ENCODE measurements around the gene MTTP.

Gene MTTP

DNA sequence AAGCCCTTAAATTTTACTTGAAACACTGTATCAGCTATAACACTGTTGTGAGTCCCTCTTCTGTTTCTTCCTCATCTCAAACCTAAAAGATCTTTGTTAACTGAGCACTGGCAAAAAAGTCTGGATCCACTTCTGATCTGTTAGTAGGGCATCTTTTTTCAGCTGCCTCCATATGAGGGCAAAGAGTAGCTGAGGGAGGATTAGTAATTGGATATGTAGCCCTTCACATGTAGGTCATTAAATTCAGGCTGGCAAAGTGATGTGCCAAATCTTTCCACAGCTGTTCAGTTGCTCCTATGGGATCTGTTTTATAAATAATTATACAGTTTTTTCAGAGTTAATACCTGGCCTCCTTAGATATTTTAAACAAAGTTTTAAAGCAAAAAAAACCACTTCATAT, 9.7 kb upstream of the MTTP start:
- TF ChIP-seq, protein P1, sequence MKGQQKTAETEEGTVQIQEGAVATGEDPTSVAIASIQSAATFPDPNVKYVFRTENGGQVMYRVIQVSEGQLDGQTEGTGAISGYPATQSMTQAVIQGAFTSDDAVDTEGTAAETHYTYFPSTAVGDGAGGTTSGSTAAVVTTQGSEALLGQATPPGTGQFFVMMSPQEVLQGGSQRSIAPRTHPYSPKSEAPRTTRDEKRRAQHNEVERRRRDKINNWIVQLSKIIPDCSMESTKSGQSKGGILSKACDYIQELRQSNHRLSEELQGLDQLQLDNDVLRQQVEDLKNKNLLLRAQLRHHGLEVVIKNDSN (IDR thresholded peaks at IDR 0.05), result no peak
- no peak for TF ChIP-seq ZBTB7A (IDR thresholded peaks at IDR 0.05; ENCODE audit: low read depth)
- TF ChIP-seq, protein P2, sequence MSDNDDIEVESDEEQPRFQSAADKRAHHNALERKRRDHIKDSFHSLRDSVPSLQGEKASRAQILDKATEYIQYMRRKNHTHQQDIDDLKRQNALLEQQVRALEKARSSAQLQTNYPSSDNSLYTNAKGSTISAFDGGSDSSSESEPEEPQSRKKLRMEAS (IDR thresholded peaks at IDR 0.05), result no peak
- no peak for TF ChIP-seq CREB1 (IDR thresholded peaks at IDR 0.05; ENCODE audit: low read depth)
- TF ChIP-seq YY1 (IDR thresholded peaks at IDR 0.05; ENCODE audit: low read depth), result no peak
- no peak for TF ChIP-seq TAF1 (IDR thresholded peaks at IDR 0.05; ENCODE audit: low read depth)
- TF ChIP-seq, protein P3, sequence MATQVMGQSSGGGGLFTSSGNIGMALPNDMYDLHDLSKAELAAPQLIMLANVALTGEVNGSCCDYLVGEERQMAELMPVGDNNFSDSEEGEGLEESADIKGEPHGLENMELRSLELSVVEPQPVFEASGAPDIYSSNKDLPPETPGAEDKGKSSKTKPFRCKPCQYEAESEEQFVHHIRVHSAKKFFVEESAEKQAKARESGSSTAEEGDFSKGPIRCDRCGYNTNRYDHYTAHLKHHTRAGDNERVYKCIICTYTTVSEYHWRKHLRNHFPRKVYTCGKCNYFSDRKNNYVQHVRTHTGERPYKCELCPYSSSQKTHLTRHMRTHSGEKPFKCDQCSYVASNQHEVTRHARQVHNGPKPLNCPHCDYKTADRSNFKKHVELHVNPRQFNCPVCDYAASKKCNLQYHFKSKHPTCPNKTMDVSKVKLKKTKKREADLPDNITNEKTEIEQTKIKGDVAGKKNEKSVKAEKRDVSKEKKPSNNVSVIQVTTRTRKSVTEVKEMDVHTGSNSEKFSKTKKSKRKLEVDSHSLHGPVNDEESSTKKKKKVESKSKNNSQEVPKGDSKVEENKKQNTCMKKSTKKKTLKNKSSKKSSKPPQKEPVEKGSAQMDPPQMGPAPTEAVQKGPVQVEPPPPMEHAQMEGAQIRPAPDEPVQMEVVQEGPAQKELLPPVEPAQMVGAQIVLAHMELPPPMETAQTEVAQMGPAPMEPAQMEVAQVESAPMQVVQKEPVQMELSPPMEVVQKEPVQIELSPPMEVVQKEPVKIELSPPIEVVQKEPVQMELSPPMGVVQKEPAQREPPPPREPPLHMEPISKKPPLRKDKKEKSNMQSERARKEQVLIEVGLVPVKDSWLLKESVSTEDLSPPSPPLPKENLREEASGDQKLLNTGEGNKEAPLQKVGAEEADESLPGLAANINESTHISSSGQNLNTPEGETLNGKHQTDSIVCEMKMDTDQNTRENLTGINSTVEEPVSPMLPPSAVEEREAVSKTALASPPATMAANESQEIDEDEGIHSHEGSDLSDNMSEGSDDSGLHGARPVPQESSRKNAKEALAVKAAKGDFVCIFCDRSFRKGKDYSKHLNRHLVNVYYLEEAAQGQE (IDR thresholded peaks at IDR 0.05; ENCODE audit: low read depth), result no peak
- no peak for TF ChIP-seq TCF12 (IDR thresholded peaks at IDR 0.05; ENCODE audit: low read depth)
- no peak for TF ChIP-seq NFIC (IDR thresholded peaks at IDR 0.05)
- no peak for TF ChIP-seq CEBPB (IDR thresholded peaks at IDR 0.05)
- no peak for TF ChIP-seq FOXM1 (IDR thresholded peaks at IDR 0.05; ENCODE audit: borderline replicate concordance, low read depth)
- no peak for TF ChIP-seq RAD21 (IDR thresholded peaks at IDR 0.05; ENCODE audit: low read depth)
- no peak for TF ChIP-seq EGR1 (IDR thresholded peaks at IDR 0.05)
- no peak for TF ChIP-seq EP300 (IDR thresholded peaks at IDR 0.05; ENCODE audit: borderline replicate concordance)
- no peak for TF ChIP-seq TEAD4 (IDR thresholded peaks at IDR 0.05)

DNA sequence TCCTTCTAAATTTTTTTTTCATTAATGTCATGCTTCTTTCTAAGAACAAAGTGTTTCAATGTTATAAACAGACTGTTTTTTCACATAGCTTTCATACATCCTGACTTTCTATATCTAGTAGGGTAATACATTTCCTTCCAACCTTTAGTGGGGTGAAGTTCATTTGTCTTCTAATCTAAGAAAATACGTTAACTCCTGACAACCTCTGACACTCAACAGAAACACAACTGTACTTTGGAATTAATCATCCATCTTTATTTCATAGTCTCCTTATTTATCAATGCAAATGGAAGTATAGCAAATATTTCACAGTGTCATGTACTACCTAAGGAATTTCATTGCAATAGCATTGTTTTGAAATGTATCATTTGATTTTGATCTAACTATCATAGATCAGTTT, 2.7 kb upstream of the MTTP start:
- TF ChIP-seq YY1 (IDR thresholded peaks at IDR 0.05; ENCODE audit: low read depth), result no peak
- TF ChIP-seq TCF12 (IDR thresholded peaks at IDR 0.05; ENCODE audit: low read depth), result no peak
- TF ChIP-seq FOXM1 (IDR thresholded peaks at IDR 0.05; ENCODE audit: borderline replicate concordance, low read depth), result no peak
- no peak for TF ChIP-seq ZBTB7A (IDR thresholded peaks at IDR 0.05; ENCODE audit: low read depth)
- no peak for TF ChIP-seq EP300 (IDR thresholded peaks at IDR 0.05; ENCODE audit: borderline replicate concordance)
- TF ChIP-seq RAD21 (IDR thresholded peaks at IDR 0.05; ENCODE audit: low read depth), result no peak
- TF ChIP-seq CEBPB (IDR thresholded peaks at IDR 0.05), result no peak
- TF ChIP-seq EGR1 (IDR thresholded peaks at IDR 0.05), result no peak
- no peak for TF ChIP-seq TAF1 (IDR thresholded peaks at IDR 0.05; ENCODE audit: low read depth)
- TF ChIP-seq TEAD4 (IDR thresholded peaks at IDR 0.05), result no peak
- TF ChIP-seq, protein P3 (IDR thresholded peaks at IDR 0.05; ENCODE audit: low read depth), result no peak
- TF ChIP-seq, protein P2 (IDR thresholded peaks at IDR 0.05), result no peak
- no peak for TF ChIP-seq CREB1 (IDR thresholded peaks at IDR 0.05; ENCODE audit: low read depth)
- TF ChIP-seq, protein P1 (IDR thresholded peaks at IDR 0.05), result no peak
- no peak for TF ChIP-seq NFIC (IDR thresholded peaks at IDR 0.05)

DNA sequence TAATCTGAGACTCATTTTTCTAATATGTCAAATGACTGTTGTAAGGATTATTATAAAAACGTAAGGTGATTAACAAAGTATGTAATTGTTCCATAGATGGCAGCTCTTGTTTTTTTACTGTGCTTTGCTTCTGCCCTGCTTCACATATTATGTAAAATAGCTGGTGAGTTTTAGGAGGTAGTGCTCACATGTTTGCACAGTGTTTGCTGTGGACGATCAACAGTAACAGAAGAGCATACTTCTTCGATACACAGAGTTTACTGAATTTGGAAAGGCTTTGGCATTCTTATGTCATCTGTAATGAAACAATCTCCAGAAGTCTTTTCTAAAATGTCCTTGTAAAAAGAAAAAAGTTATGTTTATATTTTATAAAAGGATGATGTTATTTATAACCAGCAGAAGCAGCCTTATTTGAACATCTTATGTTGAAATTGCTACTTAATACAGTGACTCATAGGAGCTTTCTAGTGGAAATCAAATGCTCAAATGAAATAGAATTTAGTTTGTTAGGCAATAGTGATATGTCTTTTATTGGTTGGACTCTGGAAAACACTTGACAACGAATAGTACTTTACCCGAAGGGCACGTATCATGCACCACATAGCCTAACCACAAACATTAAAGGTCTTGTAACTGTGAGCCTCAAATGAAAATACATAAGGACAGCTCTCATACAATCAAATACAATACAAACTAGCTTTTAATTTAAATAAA, 1.9 kb upstream of the MTTP start:
- no peak for TF ChIP-seq CREB1 (IDR thresholded peaks at IDR 0.05; ENCODE audit: low read depth)
- TF ChIP-seq TEAD4 (IDR thresholded peaks at IDR 0.05), result no peak
- TF ChIP-seq RAD21 (IDR thresholded peaks at IDR 0.05; ENCODE audit: low read depth), result no peak
- TF ChIP-seq TCF12 (IDR thresholded peaks at IDR 0.05; ENCODE audit: low read depth), result no peak
- TF ChIP-seq, protein P1 (IDR thresholded peaks at IDR 0.05), result no peak
- no peak for TF ChIP-seq YY1 (IDR thresholded peaks at IDR 0.05; ENCODE audit: low read depth)
- TF ChIP-seq EP300 (IDR thresholded peaks at IDR 0.05; ENCODE audit: borderline replicate concordance), result no peak
- no peak for TF ChIP-seq ZBTB7A (IDR thresholded peaks at IDR 0.05; ENCODE audit: low read depth)
- no peak for TF ChIP-seq EGR1 (IDR thresholded peaks at IDR 0.05)
- no peak for TF ChIP-seq FOXM1 (IDR thresholded peaks at IDR 0.05; ENCODE audit: borderline replicate concordance, low read depth)
- TF ChIP-seq, protein P2 (IDR thresholded peaks at IDR 0.05), result no peak
- TF ChIP-seq, protein P3 (IDR thresholded peaks at IDR 0.05; ENCODE audit: low read depth), result no peak
- no peak for TF ChIP-seq TAF1 (IDR thresholded peaks at IDR 0.05; ENCODE audit: low read depth)
- no peak for TF ChIP-seq NFIC (IDR thresholded peaks at IDR 0.05)
- TF ChIP-seq CEBPB (IDR thresholded peaks at IDR 0.05), result no peak
